Measurements from ENCODE around the gene BCS1L. TPM values are rescaled to one million over a fixed set of nuclear protein-coding genes. Genes with fewer than 3 reads are reported as not detected.

The BCS1L gene
- total RNA-seq, 2 donors from 2014 or later = 16.8 to 21.2 TPM

GRCh38 chr2:218648088-218648786 is 11.2 kb upstream of the BCS1L start:
- peak; percentile 79 to 82 for TF ChIP-seq CTCF (IDR thresholded peaks at IDR 0.05)

GRCh38 chr2:218648787-218649100 is 10.7 kb upstream of the BCS1L start:
- H3K27ac ChIP-seq = no peak overlapping the region
- H3K36me3 ChIP-seq = peaks cover 92% of the 10 kb centered on the region
- H3K9me3 ChIP-seq = no peaks in the 10 kb centered on the region
- TF ChIP-seq CTCF (IDR thresholded peaks at IDR 0.05) = no peak
- no peak overlapping the region for H3K4me3 ChIP-seq
- H3K4me1 ChIP-seq = no peaks in the 10 kb centered on the region
- H3K27me3 ChIP-seq = no peaks in the 10 kb centered on the region
- no peak for DNase-seq (ENCODE audit: low spot score)

More at GRCh38 chr2:218648088-218648786, 11.2 kb upstream of the BCS1L start:
- DNase-seq (ENCODE audit: low spot score) = no peak
- peaks cover 92% of the 10 kb centered on the region for H3K36me3 ChIP-seq
- no peaks in the 10 kb centered on the region for H3K9me3 ChIP-seq
- no peak overlapping the region for H3K27ac ChIP-seq
- no peaks in the 10 kb centered on the region for H3K4me1 ChIP-seq
- no peak overlapping the region for H3K4me3 ChIP-seq
- H3K27me3 ChIP-seq = no peaks in the 10 kb centered on the region

- Histone ChIP-seq H3K27me3 (no peaks in the 10 kb centered on the region), H3K27ac (peak overlapping the region in 1 of 2 donors; percentile 43), H3K36me3 (peaks cover 60% of the 10 kb centered on the region), H3K4me1 (peaks cover 0 to 31% of the 10 kb centered on the region in 2 donors), H3K9me3 (no peaks in the 10 kb centered on the region), H3K4me3 (no peak overlapping the region)
- TF ChIP-seq CTCF (IDR thresholded peaks at IDR 0.05) = no peak
- no peak for DNase-seq (ENCODE audit: low spot score)
Measured at GRCh38 chr2:218655751-218656150, 3.7 kb upstream of the BCS1L start.

GRCh38 chr2:218658671-218659257 is 719 bp upstream of the BCS1L start:
- H3K4me1 ChIP-seq = peaks cover 0 to 31% of the 10 kb centered on the region in 2 donors
- no peaks in the 10 kb centered on the region for H3K9me3 ChIP-seq
- TF ChIP-seq CTCF (IDR thresholded peaks at IDR 0.05) = no peak
- peak overlapping the region; percentile 68 to 70 for H3K4me3 ChIP-seq
- no peaks in the 10 kb centered on the region for H3K27me3 ChIP-seq
- H3K36me3 ChIP-seq = peaks cover 45% of the 10 kb centered on the region
- peak overlapping the region; percentile 65 to 68 for H3K27ac ChIP-seq
- DNase-seq (ENCODE audit: low spot score) = no peak

GRCh38 chr2:218659988-218660358 is 490 bp downstream of the BCS1L start:
- Histone ChIP-seq H3K4me1 (peaks cover 0 to 31% of the 10 kb centered on the region in 2 donors), H3K27ac (peak overlapping the region; percentile 65 to 68), H3K9me3 (no peaks in the 10 kb centered on the region), H3K4me3 (peak overlapping the region; percentile 68 to 70), H3K36me3 (peaks cover 45% of the 10 kb centered on the region), H3K27me3 (no peaks in the 10 kb centered on the region)
- no peak for DNase-seq (ENCODE audit: low spot score)
- no peak for TF ChIP-seq CTCF (IDR thresholded peaks at IDR 0.05)

Measured in right atrium auricular region (tissue), 2 donors.